HEK293 (cell line): ENCODE results near the gene TRMU.

ENCODE experiments used
- KLF10 ChIP-seq: fragments of 450-650 bp; IDR thresholded peaks from 2 replicates; pipeline ENCODE4 v1.5.1; 2018; ENCODE audit warnings: missing biosample characterization, mild to moderate bottlenecking, missing genetic modification characterization
- MYNN ChIP-seq: fragments of 450-650 bp; formaldehyde crosslinking; IDR thresholded peaks from 2 replicates; pipeline ENCODE4 v1.5.1; 2016; ENCODE audit warnings: missing biosample characterization, missing genetic modification characterization, borderline replicate concordance
- MZF1 ChIP-seq: fragments of 450-650 bp; formaldehyde crosslinking; IDR thresholded peaks from 2 replicates; pipeline ENCODE4 v1.5.1; 2017; ENCODE audit warnings: missing biosample characterization, missing genetic modification characterization, borderline replicate concordance
- TCF7L2 ChIP-seq: IDR thresholded peaks from 2 replicates; pipeline ENCODE4 v1.6.1; 2011; ENCODE audit warnings: low read depth, mild to moderate bottlenecking, inconsistent platforms, low read length, moderate library complexity, borderline replicate concordance
- TRIM28 ChIP-seq: IDR thresholded peaks from 2 replicates; pipeline ENCODE4 v1.6.1; 2011; ENCODE audit warnings: low read length, control low read depth, borderline replicate concordance
- ZBTB26 ChIP-seq: fragments of 450-650 bp; formaldehyde crosslinking; optimal IDR thresholded peaks from 2 replicates; pipeline ENCODE3; 2016; ENCODE audit warnings: missing biosample characterization, mild to moderate bottlenecking, missing genetic modification characterization
- ZNF324 ChIP-seq: fragments of 450-650 bp; formaldehyde crosslinking; IDR thresholded peaks from 2 replicates; pipeline ENCODE4 v1.5.1; 2016; ENCODE audit warnings: missing biosample characterization, missing genetic modification characterization
- ZNF366 ChIP-seq: fragments of 450-650 bp; formaldehyde crosslinking; conservative IDR thresholded peaks from 2 replicates; pipeline ENCODE4 v1.5.1; 2016; ENCODE audit warnings: missing biosample characterization, missing genetic modification characterization
- ZNF677 ChIP-seq: fragments of 450-650 bp; IDR thresholded peaks from 2 replicates; pipeline ENCODE4 v1.5.0; 2018; ENCODE audit warnings: missing biosample characterization, mild to moderate bottlenecking, missing genetic modification characterization, moderate library complexity
- TF ChIP-seq, protein P1 (sequence below): fragments of 450-650 bp; formaldehyde crosslinking; IDR thresholded peaks from 2 replicates; pipeline ENCODE4 v1.5.1; 2016; ENCODE audit warnings: missing biosample characterization, missing genetic modification characterization
- TF ChIP-seq, protein P2 (sequence below): fragments of 450-650 bp; formaldehyde crosslinking; IDR thresholded peaks from 2 replicates; pipeline ENCODE4 v1.5.1; 2017; ENCODE audit warnings: missing biosample characterization, missing genetic modification characterization

- TF ChIP-seq ZNF677: no peak
- TF ChIP-seq ZBTB26 (tag by site-specific recombination): no peak
- TF ChIP-seq, protein P1, sequence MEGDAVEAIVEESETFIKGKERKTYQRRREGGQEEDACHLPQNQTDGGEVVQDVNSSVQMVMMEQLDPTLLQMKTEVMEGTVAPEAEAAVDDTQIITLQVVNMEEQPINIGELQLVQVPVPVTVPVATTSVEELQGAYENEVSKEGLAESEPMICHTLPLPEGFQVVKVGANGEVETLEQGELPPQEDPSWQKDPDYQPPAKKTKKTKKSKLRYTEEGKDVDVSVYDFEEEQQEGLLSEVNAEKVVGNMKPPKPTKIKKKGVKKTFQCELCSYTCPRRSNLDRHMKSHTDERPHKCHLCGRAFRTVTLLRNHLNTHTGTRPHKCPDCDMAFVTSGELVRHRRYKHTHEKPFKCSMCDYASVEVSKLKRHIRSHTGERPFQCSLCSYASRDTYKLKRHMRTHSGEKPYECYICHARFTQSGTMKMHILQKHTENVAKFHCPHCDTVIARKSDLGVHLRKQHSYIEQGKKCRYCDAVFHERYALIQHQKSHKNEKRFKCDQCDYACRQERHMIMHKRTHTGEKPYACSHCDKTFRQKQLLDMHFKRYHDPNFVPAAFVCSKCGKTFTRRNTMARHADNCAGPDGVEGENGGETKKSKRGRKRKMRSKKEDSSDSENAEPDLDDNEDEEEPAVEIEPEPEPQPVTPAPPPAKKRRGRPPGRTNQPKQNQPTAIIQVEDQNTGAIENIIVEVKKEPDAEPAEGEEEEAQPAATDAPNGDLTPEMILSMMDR (tag by site-specific recombination): no peak
- no peak for TF ChIP-seq ZNF324 (tag by site-specific recombination)
- TF ChIP-seq MYNN: no peak
- TF ChIP-seq KLF10: no peak
- no peak for TF ChIP-seq TCF7L2
- no peak for TF ChIP-seq ZNF366 (tag by site-specific recombination)
- TF ChIP-seq TRIM28: no peak
- no peak for TF ChIP-seq MZF1
- TF ChIP-seq, protein P2, sequence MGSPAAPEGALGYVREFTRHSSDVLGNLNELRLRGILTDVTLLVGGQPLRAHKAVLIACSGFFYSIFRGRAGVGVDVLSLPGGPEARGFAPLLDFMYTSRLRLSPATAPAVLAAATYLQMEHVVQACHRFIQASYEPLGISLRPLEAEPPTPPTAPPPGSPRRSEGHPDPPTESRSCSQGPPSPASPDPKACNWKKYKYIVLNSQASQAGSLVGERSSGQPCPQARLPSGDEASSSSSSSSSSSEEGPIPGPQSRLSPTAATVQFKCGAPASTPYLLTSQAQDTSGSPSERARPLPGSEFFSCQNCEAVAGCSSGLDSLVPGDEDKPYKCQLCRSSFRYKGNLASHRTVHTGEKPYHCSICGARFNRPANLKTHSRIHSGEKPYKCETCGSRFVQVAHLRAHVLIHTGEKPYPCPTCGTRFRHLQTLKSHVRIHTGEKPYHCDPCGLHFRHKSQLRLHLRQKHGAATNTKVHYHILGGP (tag by site-specific recombination): no peak
Measured at GRCh38 chr22:46347646-46348045, 12.1 kb downstream of the TRMU start.
